ENCODE measurements around the gene TLX2.

Gene TLX2

DNA sequence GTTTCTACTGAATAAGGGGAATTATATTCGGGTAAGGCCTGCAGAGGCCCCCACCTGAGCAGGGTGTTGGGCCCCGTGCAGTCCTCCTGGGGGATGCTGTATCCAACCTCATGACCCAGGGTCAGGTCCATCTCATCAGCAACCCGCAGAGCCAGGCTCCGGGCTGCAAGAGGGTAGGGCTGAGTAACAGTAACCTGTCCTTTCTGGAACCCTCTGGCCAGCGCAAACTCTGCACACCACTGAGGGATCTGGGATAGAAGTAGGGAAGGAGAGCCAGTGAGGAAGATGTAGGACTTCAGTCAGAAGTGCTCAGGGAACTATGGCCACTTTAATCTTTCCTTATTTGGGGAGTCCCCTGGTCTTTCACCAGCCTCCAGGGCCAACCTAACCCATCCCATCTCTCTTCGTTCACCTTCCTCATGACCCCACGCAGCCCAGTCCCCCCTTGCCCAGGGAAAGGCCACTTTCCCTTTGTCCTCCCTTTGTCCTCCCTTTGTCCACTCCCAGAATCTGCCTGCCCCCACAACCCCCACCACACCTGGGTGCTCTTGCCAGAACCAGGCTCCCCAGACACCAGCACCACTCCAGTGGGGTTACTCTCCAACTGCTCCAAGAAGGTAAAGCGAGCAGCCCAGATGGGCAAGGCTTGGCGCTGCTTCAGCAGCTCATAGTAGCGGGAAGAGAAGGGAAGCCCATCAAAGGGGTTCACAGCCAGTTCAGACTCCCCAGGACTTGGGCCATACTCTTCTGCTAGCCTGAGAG, 10.9 kb downstream of the TLX2 start:
- Histone ChIP-seq H3K4me3 (ENCODE audit: low read length) (no peak overlapping the region), H3K36me3 (replicated peaks; ENCODE audit: low read depth, low read length) (peaks cover 34% of the 10 kb centered on the region), H3K27me3 (ENCODE audit: low read depth, low read length) (no peaks in the 10 kb centered on the region), H3K27ac (ENCODE audit: low read length) (no peak overlapping the region), H3K9ac (ENCODE audit: low read length) (no peak overlapping the region), H4K20me1 (ENCODE audit: insufficient read depth, low read length) (no peaks in the 10 kb centered on the region; the same call in 1 of the 2 replicates), H3K79me2 (ENCODE audit: low read length) (peaks cover 32% of the 10 kb centered on the region), H3K4me1 (ENCODE audit: low read length) (peaks cover 38% of the 10 kb centered on the region), H3K4me2 (ENCODE audit: low read length) (no peak overlapping the region), H3K9me3 (ENCODE audit: insufficient read depth, low read length) (no peaks in the 10 kb centered on the region), H2AFZ (ENCODE audit: low read depth, low read length) (no peak overlapping the region)
- TF ChIP-seq CTCF (IDR thresholded peaks at IDR 0.05; ENCODE audit: low read depth, low read length) = no peak
- no peak for TF ChIP-seq EZH2phosphoT487 (IDR thresholded peaks at IDR 0.05; ENCODE audit: low read depth)

GRCh38 chr2:74525717-74526648, 11.7 kb downstream of the TLX2 start, which contains the start of gene DQX1:
DQX1 (minus strand) TSS chr2:74526231; CDS start chr2:74525729, 502 bp downstream.
- Histone ChIP-seq H3K27me3 (ENCODE audit: low read depth, low read length) (no peaks in the 10 kb centered on the region), H2AFZ (ENCODE audit: low read depth, low read length) (no peak within 1 kb of the TSS), H3K9ac (ENCODE audit: low read length) (peak within 1 kb of the TSS; percentile 48; the same call in 1 of the 2 replicates), H3K4me2 (ENCODE audit: low read length) (peak within 1 kb of the TSS; percentile 96), H3K9me3 (ENCODE audit: insufficient read depth, low read length) (no peaks in the 10 kb centered on the region), H4K20me1 (ENCODE audit: insufficient read depth, low read length) (no peaks in the 10 kb centered on the region; the same call in 1 of the 2 replicates), H3K36me3 (replicated peaks; ENCODE audit: low read depth, low read length) (peaks cover 34% of the 10 kb centered on the region), H3K4me3 (ENCODE audit: low read length) (peak within 1 kb of the TSS; percentile 99), H3K79me2 (ENCODE audit: low read length) (peaks cover 40% of the 10 kb centered on the region), H3K27ac (ENCODE audit: low read length) (peak within 1 kb of the TSS; percentile 95), H3K4me1 (ENCODE audit: low read length) (peaks cover 34% of the 10 kb centered on the region)
- no peak for TF ChIP-seq EZH2phosphoT487 (IDR thresholded peaks at IDR 0.05; ENCODE audit: low read depth)
- no peak for TF ChIP-seq CTCF (IDR thresholded peaks at IDR 0.05; ENCODE audit: low read depth, low read length)

GRCh38 chr2:74526649-74527230, 12.5 kb downstream of the TLX2 start:
- no peaks in the 10 kb centered on the region; the same call in 1 of the 2 replicates for H4K20me1 ChIP-seq (ENCODE audit: insufficient read depth, low read length)
- H3K79me2 ChIP-seq (ENCODE audit: low read length) = peaks cover 46% of the 10 kb centered on the region
- peak overlapping the region; percentile 96 for H3K4me2 ChIP-seq (ENCODE audit: low read length)

More at GRCh38 chr2:74526649-74527230, 12.5 kb downstream of the TLX2 start:
- peak overlapping the region; percentile 95 for H3K27ac ChIP-seq (ENCODE audit: low read length)
- H3K9ac ChIP-seq (ENCODE audit: low read length) = peak overlapping the region; percentile 48; the same call in 1 of the 2 replicates
- H3K9me3 ChIP-seq (ENCODE audit: insufficient read depth, low read length) = no peaks in the 10 kb centered on the region
- peaks cover 42% of the 10 kb centered on the region for H3K4me1 ChIP-seq (ENCODE audit: low read length)
- H3K4me3 ChIP-seq (ENCODE audit: low read length) = peak overlapping the region; percentile 99
- H2AFZ ChIP-seq (ENCODE audit: low read depth, low read length) = no peak overlapping the region
- H3K36me3 ChIP-seq (replicated peaks; ENCODE audit: low read depth, low read length) = peaks cover 41% of the 10 kb centered on the region
- H3K27me3 ChIP-seq (ENCODE audit: low read depth, low read length) = no peaks in the 10 kb centered on the region
- TF ChIP-seq CTCF (IDR thresholded peaks at IDR 0.05; ENCODE audit: low read depth, low read length) = no peak
- no peak for TF ChIP-seq EZH2phosphoT487 (IDR thresholded peaks at IDR 0.05; ENCODE audit: low read depth)
